IPS-18c (cell line): Measurements from ENCODE around the gene TIMM22.
"Not testable (repeated sequence)": the region's sequence is repeated elsewhere in the genome, so short reads cannot be mapped to it uniquely, and the experiment has no call there.

Experiments used
- H3K4me3 ChIP-seq: 2 replicates; pipeline ENCODE4 v1.7.0; 2013; ENCODE audit warnings: low read depth, mild to moderate bottlenecking, low read length, moderate library complexity; ENCODE audit not compliant: insufficient read depth
- H3K9me3 ChIP-seq: one replicate; pipeline ENCODE4 v1.6.1; 2013; ENCODE audit warnings: mild to moderate bottlenecking, low read length, moderate library complexity; ENCODE audit not compliant: control insufficient read depth, insufficient read depth

Gene TIMM22

DNA sequence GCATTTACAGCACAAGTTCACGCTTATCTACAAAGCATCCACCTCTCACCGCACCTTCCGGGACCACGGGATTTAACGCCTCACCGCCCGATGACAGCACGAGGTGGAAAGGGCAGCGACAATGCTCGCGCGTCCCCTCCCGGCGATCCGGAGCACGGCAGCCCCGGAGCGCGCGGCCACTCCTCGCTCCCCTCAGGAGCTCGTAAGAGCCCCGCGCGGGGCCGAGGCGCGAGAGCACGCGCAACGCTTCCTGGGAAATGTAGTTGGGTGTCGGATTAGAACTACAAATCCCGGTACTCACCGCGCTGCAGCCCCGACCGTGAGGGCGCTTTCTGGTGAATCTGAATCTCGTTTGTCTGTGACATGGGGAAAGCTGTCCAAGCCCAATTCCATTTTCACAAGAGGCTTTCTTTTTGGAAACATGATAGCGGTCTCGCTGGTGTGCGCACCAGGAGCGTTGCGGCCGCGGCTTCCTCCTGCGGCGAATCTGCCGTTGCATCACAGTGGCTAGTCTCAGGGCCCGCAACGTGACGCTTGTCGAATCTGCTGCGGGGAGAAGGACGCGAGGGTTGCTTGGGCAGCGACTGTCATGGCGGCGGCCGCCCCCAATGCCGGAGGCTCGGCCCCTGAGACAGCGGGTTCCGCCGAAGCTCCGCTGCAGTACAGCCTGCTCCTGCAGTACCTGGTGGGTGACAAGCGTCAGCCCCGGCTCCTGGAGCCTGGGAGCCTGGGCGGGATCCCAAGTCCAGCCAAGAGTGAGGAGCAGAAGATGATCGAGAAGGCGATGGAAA lies at the start of gene TIMM22:
TSS of gene TIMM22 (plus strand) at position 576 of the 791 bp plus-strand sequence. CDS start at position 590, 14 bp downstream.
- peak within 1 kb of the TSS; percentile 84 for H3K4me3 ChIP-seq

DNA sequence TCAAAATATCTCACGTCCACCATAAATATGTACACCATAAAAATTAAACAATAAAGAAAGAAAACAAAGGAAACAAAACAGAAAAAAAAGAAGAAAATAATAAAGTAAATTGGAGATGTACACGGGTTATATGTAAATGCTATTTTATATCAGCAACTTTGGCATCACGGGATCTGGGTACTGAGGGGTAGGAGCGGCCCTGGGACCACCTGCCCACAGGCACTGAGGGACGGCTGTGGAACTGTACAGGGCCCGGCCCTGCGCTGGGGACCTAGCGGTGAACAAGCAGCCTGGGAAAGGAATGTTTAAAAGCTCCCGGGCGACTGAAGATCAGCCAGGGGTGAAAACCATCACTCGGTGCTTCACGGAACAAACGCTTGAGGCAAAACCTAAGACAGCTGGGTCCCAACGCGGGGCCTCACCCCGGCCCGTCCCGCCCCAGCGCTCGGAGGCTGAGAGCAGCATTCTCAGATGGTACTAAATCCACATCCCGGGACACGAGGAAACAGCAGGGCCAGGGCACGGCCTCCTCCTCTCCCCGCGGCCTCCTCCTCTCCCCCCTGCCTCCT lies 48.6 kb upstream of the TIMM22 start:
- Histone ChIP-seq H3K4me3 (no peak overlapping the region), H3K9me3 (no peaks in the 10 kb centered on the region)

More for the DNA sequence above, at the start of gene TIMM22:
- no peaks in the 10 kb centered on the region for H3K9me3 ChIP-seq

DNA sequence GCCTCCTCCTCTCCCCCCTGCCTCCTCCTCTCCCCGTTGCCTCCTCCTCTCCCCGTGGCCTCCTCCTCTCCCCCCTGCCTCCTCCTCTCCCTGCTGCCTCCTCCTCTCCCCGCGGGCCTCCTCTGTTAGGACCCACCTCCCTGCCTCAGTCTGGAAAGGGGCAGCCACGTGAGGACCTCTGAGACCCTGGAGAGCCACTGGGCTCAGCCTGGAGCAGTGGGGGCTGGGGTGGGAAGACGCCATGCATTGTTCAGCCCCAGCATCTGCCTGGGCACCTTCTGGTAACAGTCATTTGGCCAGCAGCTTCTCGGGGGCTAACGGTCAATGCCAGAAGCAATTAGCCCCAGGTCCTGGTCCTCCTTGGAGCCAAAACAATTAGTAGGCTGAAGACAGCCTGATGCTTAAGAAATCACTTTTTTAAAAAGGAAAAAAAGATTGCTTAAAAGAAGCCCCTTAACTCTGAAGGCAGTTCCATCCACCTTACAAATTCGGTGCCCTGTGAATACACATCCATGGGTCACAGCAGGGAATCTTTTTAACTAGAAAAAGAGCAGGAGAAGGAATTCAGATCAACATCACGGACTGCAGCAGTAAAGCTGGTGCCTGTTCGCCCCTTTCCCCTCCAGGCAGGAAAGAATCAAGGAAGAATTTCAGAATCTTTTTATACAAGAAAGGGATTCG lies 47.2 kb upstream of the TIMM22 start:
- Histone ChIP-seq H3K9me3 (no peaks in the 10 kb centered on the region), H3K4me3 (no peak overlapping the region)

DNA sequence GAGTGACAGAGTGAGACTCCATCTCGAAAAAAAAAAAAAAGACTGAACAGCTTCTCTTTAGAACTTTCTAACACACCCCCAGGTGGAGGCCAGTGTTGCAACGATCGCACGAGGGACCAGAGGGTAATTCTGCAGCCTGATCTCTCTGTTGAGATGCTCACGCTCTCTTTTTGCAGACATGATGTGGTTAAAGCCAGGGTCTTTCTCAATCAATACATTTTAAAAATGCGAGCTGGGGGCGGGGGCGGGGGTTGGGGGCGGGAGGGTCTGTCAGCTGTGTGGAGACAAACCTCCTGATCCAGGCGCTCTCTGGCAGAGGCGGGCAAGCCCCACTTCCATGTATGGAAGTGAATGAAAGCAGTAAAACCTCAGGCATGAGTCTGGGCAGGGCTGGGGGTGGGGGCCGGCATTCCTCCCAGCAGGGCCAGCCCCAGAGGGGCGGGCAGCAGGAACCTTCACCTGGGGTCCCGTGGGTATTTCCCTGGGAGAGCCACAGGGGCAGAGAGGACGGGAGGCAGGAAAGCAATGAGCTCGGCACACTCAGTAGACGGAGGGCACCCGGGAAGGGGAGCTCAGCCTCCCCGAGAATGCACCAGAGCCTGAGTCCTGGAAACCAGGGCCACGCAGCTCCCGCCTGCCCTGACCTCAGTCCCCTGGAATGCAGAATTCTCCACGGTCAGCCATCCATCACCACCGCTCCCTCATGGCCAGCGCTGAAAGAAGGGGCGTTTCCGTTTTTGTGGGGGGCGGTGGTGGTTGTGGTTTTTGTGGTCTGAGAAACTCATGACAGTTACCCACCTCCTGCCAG lies 45.4 kb upstream of the TIMM22 start:
- Histone ChIP-seq H3K4me3 (0 out of 2 replicates have a peak overlapping the region, but pooled peaks have one; percentile 16), H3K9me3 (no peaks in the 10 kb centered on the region)

DNA sequence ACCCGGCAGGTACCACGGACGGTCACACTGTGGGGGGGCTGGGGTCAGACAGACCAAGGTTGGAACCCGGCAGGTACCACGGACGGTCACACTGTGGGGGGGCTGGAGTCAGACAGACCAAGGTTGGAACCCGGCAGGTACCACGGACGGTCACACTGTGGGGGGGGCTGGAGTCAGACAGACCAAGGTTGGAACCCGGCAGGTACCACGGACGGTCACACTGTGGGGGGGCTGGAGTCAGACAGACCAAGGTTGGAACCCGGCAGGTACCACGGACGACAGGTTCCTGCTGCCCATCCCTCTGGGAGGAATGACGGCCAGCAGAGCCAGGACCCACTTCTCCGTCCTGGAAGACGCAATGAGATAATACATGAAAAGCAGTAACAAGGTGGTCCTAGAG lies 44.3 kb upstream of the TIMM22 start:
- H3K4me3 ChIP-seq, H3K9me3 ChIP-seq: not testable (repeated sequence)

DNA sequence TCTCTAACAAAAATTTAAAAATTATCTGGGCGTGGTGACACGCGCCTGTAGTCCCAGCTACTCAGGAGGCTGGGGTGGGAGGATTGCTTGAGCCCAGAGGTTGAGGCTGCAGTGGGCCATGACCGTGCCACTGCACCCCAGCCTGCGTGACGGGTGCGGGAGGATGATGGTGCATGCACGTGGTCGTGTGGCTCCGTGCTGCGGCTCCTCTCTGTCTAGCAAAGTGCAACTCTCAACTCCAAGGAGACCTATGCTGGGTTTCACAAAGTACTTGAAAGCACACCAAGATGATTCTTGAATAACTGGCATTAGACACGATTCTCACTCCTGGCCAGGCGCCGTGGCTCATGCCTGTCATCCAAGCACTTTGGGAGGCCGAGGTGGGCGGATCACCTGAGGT lies 43.2 kb upstream of the TIMM22 start:
- Histone ChIP-seq H3K4me3 (no peak overlapping the region), H3K9me3 (no peaks in the 10 kb centered on the region)

DNA sequence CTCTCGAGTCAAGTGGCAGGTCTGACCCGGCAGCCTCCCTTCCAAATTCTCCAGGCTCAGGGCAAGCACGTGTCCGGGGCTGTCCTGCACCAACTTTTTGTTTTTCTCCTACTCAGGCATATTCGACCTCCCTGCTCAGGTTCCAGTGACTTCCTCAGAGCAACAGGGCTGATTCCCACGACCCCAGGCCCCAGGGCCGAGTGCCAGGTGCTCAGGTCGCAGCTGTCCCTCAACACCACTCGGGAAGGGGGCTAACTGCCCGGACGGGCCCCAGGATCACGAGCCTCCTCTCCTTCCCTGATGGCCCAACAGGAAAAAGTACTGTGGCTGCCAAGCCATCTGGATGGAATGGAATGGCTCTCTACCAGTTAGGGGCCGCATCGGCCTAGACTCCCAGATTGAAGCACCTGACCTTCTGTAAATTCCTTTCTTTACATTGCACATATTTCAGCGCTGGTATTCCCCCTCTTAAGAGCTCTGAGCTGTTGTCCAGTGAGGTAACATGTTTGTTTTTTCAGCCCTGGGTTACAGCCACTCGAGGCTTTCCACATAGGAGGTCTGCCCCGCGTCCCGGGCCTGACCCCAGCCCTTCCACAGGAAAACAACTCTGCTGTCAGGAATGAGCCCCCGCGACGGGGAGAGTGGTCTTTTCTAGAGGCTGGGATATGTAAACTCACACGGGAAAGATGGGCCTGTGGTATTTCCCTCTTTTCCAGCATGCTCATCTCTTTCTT lies 42.3 kb upstream of the TIMM22 start:
- H3K4me3 ChIP-seq = no peak overlapping the region
- H3K9me3 ChIP-seq = no peaks in the 10 kb centered on the region

DNA sequence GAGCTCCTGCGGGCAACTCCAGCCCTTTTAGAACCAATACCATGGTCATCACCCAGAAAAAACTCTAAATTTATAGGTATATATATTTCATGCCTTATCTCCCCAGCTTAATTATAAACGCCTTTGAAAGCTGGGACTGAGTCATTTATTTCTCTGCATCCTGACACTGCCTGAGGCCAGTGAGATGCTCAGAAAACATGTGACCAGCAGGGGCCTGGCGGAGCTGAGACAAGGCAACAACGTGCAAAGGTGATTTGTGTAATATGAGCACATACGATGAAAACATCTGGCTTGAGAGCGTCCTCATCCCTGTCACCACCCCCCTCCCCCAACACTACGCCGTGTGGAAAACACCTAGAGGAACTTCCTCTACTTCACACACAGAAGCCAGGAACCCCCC lies 40.0 kb upstream of the TIMM22 start:
- H3K4me3 ChIP-seq = no peak overlapping the region
- no peaks in the 10 kb centered on the region for H3K9me3 ChIP-seq

DNA sequence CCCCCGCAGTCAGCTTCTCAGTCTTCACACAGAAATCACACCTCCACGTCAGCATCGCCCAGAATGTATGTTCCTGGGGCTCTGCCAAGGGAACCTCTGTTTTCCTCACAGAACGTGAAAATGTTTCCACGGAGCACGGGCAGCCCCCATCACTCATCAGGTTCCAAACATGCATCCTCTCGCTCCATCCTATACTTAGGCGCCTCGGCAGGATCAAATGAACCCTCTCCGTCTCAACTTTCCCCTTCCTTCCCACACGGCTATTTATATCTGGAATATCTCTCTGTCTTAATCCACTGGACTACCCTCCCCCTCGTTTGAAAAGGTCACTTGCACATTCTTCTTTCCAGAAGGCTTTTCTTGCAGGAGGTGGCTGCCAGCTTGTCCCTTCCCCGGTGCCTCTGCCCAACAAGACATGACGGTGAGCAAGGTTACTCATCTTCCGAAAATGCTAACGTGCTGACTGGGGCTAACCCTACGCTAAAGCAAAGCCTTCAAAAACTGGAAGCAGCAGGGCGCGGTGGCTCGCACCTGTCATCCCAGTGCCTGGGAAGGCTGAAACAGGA lies 39.0 kb upstream of the TIMM22 start:
- Histone ChIP-seq H3K9me3 (no peaks in the 10 kb centered on the region), H3K4me3 (no peak overlapping the region)

DNA sequence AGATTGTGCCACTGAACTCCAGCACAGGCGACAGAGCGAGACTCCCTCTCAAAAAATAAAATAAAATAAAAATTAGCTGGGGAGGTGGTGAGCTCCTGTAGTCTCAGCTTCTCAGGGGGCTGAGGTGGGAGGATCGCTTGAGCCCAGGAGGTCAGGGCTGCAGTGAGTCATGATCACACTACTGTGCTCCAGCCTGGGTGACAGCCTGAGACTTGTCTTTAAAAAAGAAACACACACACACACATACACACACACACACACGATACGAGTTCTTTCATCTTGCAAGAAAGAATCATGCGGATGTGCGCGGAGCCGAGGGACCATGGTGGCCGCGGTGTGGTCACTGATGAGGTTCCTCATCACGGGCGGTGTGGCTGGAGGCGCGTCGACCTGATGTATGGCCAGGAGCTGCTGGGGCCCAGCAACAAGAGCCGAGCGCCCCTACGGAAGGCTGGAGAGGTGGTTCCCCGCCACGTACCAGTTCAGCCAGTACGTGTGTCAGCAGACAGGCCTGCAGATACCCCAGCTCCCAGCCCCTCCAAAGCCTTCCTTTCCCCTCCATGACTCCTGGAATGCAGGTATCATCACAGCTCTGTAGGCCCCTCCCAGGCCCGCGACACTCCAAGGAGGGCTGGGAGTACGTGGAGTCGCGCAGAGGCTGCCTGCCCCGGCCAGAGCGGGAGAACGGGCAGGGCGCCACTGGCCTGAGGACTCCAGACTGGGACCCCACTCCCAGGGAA lies 38.0 kb upstream of the TIMM22 start:
- Histone ChIP-seq H3K9me3 (no peaks in the 10 kb centered on the region), H3K4me3 (no peak overlapping the region)

DNA sequence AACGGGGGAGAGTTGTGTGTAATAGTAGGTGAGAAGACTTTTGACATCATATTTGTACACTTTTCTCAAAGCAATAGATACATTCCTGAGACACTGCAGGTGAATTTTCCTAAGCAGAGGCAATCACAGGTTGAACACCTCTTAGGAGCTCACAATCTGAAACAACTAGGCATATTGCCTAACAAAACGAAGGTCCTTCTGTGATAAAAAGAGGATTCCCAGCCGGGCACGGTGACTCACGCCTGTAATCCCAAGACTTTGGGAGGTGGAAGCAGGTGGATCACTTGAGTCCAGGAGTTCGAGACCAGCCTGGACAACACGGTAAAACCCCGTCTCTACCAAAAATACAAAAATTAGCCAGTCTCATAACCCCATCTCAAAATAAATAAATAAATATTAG lies 34.8 kb upstream of the TIMM22 start:
- Histone ChIP-seq H3K9me3 (no peaks in the 10 kb centered on the region), H3K4me3 (no peak overlapping the region)

DNA sequence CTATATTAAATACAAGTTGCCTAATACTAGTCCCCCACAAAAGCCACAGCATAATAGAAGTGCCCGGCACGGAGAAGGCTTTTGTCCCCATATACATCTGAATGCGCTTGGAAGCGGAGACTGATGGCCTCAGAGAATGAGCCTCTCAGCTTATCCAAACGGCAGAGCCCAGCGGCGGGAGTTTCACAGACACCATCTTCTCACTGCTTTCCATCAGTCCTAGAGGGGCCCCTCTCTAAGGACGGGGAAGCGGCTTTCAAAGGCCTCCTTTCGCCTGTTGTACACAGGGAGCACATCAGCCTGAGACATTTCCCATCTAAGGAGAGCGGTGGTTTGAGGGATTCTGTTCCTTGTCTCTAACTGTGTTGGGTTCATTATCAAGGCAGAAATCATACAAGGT lies 34.3 kb upstream of the TIMM22 start:
- H3K9me3 ChIP-seq = no peaks in the 10 kb centered on the region
- H3K4me3 ChIP-seq = 0 out of 2 replicates have a peak overlapping the region, but pooled peaks have one; percentile 22

DNA sequence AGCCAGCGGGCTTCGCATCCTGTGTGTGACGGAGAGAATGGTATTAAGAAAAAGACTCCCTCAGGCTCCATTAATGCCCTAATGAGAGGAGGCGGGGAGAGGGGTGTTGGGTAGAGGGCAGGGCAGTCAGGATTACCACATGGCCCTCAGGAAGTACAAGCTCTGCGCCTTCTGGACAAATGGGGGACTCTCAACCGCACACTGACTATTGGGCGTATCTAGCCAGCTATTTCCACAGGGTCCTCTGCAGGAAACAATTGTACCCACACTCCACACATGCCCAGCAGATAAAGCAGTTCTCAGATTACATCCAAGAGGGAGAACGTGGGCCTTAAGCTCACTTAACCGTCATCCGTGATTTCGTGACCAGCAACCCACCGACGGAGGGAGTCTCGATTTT lies 32.1 kb upstream of the TIMM22 start:
- no peak overlapping the region for H3K4me3 ChIP-seq
- H3K9me3 ChIP-seq = no peaks in the 10 kb centered on the region

DNA sequence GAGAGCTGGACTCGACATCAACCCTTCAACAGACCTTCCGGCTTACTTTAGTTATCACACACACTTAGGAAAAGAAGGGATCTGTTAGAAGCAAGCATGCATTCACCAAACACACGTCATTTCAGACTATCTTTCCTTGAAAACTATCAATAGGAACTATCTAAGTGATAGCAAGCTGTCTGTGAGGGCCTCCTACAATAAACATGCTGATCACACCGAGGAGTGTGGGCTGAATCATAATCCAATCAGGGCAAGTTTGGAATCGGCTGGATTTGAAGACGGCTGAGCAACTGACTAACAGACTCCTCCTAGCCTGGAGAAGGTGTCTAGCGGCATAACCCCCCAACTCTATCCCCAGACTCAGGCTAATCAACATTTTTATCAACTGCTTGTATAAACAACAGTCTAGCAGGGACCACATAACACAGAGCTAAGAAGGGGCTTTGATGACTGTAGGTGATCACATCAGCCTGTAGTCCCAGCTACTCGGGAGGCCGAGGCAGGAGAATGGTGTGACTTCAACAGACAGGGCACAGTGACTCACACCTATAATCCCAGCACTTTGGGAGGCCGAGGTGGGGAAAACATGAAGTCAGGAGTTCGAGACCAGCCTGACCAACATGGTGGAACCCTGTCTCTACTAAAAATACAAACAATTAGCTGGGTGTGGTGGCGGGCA lies 31.5 kb upstream of the TIMM22 start:
- H3K4me3 ChIP-seq = no peak overlapping the region
- H3K9me3 ChIP-seq = no peaks in the 10 kb centered on the region

DNA sequence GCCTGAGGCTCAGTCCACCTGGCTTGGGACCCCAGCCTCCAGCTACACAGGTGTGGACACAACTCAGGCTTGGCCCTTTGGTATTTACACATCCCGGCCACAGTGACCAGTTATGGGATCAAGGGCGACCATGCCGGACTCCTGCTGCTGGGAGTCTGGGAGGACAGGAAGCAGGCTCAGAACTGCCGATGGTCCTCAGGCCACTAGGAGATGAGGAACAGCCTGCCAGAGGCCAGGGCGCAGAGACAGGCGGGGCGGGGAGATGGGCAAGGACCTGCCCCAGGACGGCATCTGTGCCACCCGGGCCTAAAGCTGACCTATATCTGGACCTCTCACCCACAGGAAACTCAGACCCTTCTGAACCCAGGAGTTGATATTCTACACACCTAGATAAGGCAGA lies 29.8 kb upstream of the TIMM22 start:
- Histone ChIP-seq H3K9me3 (no peaks in the 10 kb centered on the region), H3K4me3 (no peak overlapping the region)
